HepG2 (cell line): Measurements from ENCODE around the gene SAMD14. TPM values are rescaled to one million over a fixed set of nuclear protein-coding genes. Genes with fewer than 3 reads are reported as not detected.

Experiments
- ARID3A ChIP-seq: IDR thresholded peaks from 2 replicates; pipeline ENCODE4 v1.6.1; 2012; ENCODE audit warnings: low read depth, low read length, improper control_type of control experiment
- CENPT ChIP-seq: sonication (generic); formaldehyde crosslinking; IDR thresholded peaks from 2 replicates; pipeline ENCODE4 v1.8.0; 2022; ENCODE audit warnings: low read depth, mild to moderate bottlenecking, moderate library complexity, missing genetic modification reagents
- HDAC1 ChIP-seq: sonication (generic); formaldehyde crosslinking; IDR thresholded peaks from 2 replicates; pipeline ENCODE4 v1.5.1; 2020; ENCODE audit warnings: mild to moderate bottlenecking, missing genetic modification reagents
- MED1 ChIP-seq: sonication (generic); formaldehyde crosslinking; IDR thresholded peaks from 2 replicates; pipeline ENCODE4 v1.4.0; 2020; ENCODE audit warnings: missing genetic modification reagents
- REL ChIP-seq: sonication (generic); formaldehyde crosslinking; conservative IDR thresholded peaks from 2 replicates; pipeline ENCODE4 v1.8.0; 2022; ENCODE audit warnings: mild to moderate bottlenecking, missing genetic modification reagents, moderate library complexity
- SP2 ChIP-seq: sonication (generic); formaldehyde crosslinking; IDR thresholded peaks from 2 replicates; pipeline ENCODE4 v1.5.1; 2020; ENCODE audit warnings: mild to moderate bottlenecking, missing genetic modification reagents
- ZBTB46 ChIP-seq: sonication (generic); formaldehyde crosslinking; IDR thresholded peaks from 2 replicates; pipeline ENCODE4 v1.4.0; 2020; ENCODE audit warnings: mild to moderate bottlenecking, missing genetic modification reagents, borderline replicate concordance
- ZIK1 ChIP-seq: sonication (generic); formaldehyde crosslinking; IDR thresholded peaks from 2 replicates; pipeline ENCODE4 v1.5.0; 2020; ENCODE audit warnings: mild to moderate bottlenecking, low read depth, missing genetic modification reagents, borderline replicate concordance
- ZNF296 ChIP-seq: sonication (generic); formaldehyde crosslinking; conservative IDR thresholded peaks from 2 replicates; pipeline ENCODE4 v1.5.0; 2020; ENCODE audit warnings: mild to moderate bottlenecking, missing genetic modification reagents
- ZNF33A ChIP-seq: sonication (generic); formaldehyde crosslinking; IDR thresholded peaks from 2 replicates; pipeline ENCODE4 v1.5.1; 2020; ENCODE audit warnings: missing genetic modification reagents, mild to moderate bottlenecking, moderate library complexity, borderline replicate concordance
- ZNF354B ChIP-seq: sonication (generic); formaldehyde crosslinking; IDR thresholded peaks from 2 replicates; pipeline ENCODE4 v1.8.0; 2022; ENCODE audit warnings: mild to moderate bottlenecking, missing genetic modification reagents
- ZNF383 ChIP-seq: sonication (generic); formaldehyde crosslinking; IDR thresholded peaks from 2 replicates; pipeline ENCODE4 v1.4.0; 2020; ENCODE audit warnings: missing genetic modification reagents, mild to moderate bottlenecking, borderline replicate concordance
- ZNF652 ChIP-seq: IDR thresholded peaks from 2 replicates; pipeline ENCODE4 v1.6.1; 2016; ENCODE audit warnings: low read depth, borderline replicate concordance
- polyA plus RNA-seq, 8 experiments: library from polyadenylated mRNA; depleted of rRNA in 3 of 8; stranded (reverse) in 7 of 8; unstranded in 1 of 8; fragments of >200 nt; fragmentation: Illumina TruSeq in 4 of 8; extraction: Trizol in 4 of 8; gene quantifications; 2 replicates each; pipeline versions ENCODE4 v1.2.1 to v1.2.3, GENCODE V29; 2011 to 2016; ENCODE audit warnings: low read depth in 4 of 8, missing spikeins in 1 of 8, mixed read lengths in 1 of 8; ENCODE audit not compliant: insufficient read depth in 1 of 8
- total RNA-seq, 5 experiments: library from RNA; depleted of rRNA; stranded (reverse); fragments of >200 nt; fragmentation: Illumina TruSeq; extraction: Trizol; gene quantifications; 2 replicates each; pipeline ENCODE4 v1.2.3, GENCODE V29; 2016; ENCODE audit warnings: low read depth in 1 of 5
- TF ChIP-seq, protein P1 (sequence below): sonication (generic); formaldehyde crosslinking; IDR thresholded peaks from 2 replicates; pipeline ENCODE4 v1.5.0; 2020; ENCODE audit warnings: missing genetic modification reagents
- TF ChIP-seq, protein P2 (sequence below): sonication (generic); formaldehyde crosslinking; IDR thresholded peaks from 2 replicates; pipeline ENCODE4 v1.4.0; 2020; ENCODE audit warnings: mild to moderate bottlenecking, missing genetic modification reagents, borderline replicate concordance

SAMD14 gene
- total and polyA plus RNA-seq, 2 of the 13 experiments (the other 11 are each of a cell fraction or from before 2014, with no cell fraction given) = 0.07 to 0.22 TPM

DNA sequence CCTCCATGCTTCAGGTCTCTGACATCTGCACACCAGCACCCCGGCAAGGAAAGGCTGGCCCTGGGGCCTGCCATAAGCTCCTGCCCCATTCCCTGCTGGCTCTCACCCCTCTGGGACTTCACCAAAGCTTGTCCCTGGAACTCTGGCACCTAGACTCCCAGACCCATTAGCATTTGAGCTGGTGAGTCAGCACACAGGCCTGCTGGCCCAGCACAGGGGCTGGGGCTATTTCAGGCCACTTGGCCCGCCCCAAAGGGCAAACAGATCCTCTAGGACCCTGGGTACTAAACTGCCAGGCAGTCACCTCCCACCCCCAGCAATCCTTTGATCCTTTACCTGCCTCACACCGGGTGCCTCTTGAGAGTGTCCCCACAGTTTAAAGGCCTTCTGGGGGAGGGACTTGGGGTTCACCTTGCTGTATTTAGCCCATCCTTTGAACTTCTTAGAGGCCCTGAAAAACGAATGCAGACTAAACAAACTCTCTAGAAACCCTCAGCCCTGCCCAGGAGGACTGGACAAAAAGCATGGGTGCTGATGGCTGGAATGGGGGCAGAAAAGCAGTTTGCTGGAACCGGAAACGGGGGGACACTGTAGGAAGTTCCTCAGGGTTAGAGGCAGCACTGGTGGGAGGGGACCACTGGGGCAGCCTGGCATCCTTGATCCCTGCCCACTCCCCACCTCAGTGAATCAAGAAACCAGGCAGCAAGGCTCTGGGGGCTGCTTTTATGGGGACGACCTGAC lies 3.2 kb upstream of the SAMD14 start (continued):
- TF ChIP-seq, protein P1, sequence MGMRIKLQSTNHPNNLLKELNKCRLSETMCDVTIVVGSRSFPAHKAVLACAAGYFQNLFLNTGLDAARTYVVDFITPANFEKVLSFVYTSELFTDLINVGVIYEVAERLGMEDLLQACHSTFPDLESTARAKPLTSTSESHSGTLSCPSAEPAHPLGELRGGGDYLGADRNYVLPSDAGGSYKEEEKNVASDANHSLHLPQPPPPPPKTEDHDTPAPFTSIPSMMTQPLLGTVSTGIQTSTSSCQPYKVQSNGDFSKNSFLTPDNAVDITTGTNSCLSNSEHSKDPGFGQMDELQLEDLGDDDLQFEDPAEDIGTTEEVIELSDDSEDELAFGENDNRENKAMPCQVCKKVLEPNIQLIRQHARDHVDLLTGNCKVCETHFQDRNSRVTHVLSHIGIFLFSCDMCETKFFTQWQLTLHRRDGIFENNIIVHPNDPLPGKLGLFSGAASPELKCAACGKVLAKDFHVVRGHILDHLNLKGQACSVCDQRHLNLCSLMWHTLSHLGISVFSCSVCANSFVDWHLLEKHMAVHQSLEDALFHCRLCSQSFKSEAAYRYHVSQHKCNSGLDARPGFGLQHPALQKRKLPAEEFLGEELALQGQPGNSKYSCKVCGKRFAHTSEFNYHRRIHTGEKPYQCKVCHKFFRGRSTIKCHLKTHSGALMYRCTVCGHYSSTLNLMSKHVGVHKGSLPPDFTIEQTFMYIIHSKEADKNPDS (CRISPR knock-in tag) = no peak
- TF ChIP-seq ZNF383 (CRISPR knock-in tag) (no peak), REL (CRISPR knock-in tag) (no peak), ZNF652 (CRISPR knock-in tag) (no peak), ZNF296 (CRISPR knock-in tag) (no peak), ZIK1 (no peak), ZNF354B (CRISPR knock-in tag) (no peak), CENPT (CRISPR knock-in tag) (no peak), ZNF33A (CRISPR knock-in tag) (no peak), MED1 (CRISPR knock-in tag) (peak; percentile 69), HDAC1 (peak; percentile 82), ZBTB46 (no peak), ARID3A (no peak), SP2 (CRISPR knock-in tag) (no peak)
- TF ChIP-seq, protein P2, sequence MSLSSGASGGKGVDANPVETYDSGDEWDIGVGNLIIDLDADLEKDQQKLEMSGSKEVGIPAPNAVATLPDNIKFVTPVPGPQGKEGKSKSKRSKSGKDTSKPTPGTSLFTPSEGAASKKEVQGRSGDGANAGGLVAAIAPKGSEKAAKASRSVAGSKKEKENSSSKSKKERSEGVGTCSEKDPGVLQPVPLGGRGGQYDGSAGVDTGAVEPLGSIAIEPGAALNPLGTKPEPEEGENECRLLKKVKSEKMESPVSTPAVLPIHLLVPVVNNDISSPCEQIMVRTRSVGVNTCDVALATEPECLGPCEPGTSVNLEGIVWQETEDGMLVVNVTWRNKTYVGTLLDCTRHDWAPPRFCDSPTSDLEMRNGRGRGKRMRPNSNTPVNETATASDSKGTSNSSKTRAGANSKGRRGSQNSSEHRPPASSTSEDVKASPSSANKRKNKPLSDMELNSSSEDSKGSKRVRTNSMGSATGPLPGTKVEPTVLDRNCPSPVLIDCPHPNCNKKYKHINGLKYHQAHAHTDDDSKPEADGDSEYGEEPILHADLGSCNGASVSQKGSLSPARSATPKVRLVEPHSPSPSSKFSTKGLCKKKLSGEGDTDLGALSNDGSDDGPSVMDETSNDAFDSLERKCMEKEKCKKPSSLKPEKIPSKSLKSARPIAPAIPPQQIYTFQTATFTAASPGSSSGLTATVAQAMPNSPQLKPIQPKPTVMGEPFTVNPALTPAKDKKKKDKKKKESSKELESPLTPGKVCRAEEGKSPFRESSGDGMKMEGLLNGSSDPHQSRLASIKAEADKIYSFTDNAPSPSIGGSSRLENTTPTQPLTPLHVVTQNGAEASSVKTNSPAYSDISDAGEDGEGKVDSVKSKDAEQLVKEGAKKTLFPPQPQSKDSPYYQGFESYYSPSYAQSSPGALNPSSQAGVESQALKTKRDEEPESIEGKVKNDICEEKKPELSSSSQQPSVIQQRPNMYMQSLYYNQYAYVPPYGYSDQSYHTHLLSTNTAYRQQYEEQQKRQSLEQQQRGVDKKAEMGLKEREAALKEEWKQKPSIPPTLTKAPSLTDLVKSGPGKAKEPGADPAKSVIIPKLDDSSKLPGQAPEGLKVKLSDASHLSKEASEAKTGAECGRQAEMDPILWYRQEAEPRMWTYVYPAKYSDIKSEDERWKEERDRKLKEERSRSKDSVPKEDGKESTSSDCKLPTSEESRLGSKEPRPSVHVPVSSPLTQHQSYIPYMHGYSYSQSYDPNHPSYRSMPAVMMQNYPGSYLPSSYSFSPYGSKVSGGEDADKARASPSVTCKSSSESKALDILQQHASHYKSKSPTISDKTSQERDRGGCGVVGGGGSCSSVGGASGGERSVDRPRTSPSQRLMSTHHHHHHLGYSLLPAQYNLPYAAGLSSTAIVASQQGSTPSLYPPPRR (CRISPR knock-in tag) = no peak
